GM18907 (cell line): Measurements from ENCODE around the gene MYO3B.
"Not testable (repeated sequence)": the region's sequence is repeated elsewhere in the genome, so short reads cannot be mapped to it uniquely, and the experiment has no call there.

ENCODE experiments used
- ATAC-seq: cut with Tn5 transposase; IDR thresholded peaks from one replicate; pipeline ENCODE4 v1.9.1; 2021; ENCODE audit warnings: mild to moderate bottlenecking, moderate library complexity; ENCODE audit not compliant: unreplicated experiment

MYO3B gene

GRCh38 chr2:170332676-170333402 is 154.9 kb downstream of the MYO3B start:
- ATAC-seq: no peak

DNA sequence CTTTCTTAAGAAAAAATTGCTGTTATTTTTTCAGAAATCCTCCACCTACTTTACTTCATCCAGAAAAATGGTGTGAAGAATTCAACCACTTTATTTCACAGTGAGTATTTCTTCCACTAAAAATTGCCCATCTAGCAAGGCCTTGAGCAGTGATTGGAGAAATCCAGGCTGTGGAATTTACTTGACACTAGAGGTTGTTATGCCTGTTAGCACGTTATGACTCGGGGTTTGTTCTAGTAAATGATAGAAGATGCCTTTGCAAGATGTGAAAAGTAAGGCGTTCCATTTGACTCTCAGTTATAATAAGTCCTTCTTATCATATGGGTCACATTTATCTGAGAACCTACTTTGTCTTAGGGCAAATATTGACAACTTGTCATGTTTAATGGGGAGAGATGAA is 157.4 kb downstream of the MYO3B start:
- ATAC-seq: no peak

DNA sequence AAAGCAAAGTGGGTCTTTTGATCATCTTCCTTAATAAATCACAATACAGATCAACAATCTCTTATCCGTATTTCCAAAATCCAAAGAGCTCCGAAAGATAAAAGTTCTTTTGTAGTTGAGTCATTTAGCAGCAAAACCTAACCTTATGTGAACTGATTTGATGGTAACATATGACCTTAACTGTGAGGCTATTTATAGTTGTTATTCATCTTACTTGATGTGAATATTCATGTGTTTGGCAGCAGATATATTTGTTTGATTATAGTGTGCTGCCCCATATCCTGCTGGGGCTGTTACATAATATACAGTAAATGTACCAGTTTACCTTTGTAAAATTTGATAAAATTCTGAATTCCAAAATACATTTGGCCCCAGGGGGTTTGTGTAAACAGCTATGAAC is 158.5 kb downstream of the MYO3B start:
- ATAC-seq: no peak

DNA sequence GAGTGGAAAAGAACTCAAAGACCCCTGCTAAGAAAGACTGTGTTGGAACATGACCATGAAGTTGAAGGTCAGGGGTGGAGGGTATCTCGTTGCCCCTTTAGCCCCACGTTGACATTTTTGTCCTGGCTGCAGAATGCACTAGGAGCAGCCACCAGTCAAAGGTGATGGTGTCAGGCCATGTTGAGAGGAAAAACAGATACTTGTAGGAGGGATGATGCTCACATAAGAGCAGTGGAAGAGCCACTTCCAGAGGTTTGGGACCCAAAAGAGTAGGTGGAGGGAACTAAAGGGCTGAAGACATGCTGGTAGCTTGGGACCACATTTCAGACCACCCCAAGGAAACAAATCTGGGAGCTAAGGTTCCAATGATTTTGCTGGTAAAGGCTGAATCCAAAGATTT is 159.0 kb downstream of the MYO3B start:
- ATAC-seq: no peak

DNA sequence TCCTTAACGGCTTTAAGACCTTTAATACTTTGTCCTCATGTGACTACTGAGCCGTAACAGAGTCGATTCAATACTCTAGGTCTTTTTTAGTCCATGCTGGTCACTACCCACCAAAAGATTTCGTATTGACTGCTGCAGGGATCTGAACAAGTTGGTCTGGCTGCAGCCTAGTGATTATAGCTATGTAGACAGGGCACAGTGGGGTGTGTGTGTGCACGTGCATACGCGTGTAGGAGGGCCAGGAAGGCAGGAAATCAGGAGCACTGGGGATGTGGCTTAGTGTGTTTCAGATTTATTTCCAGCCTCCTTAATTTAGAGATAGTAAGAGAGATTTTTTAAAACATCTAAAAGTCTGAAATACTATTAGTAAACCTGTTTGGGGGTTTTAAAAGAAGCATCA is 161.4 kb downstream of the MYO3B start:
- no peak for ATAC-seq

DNA sequence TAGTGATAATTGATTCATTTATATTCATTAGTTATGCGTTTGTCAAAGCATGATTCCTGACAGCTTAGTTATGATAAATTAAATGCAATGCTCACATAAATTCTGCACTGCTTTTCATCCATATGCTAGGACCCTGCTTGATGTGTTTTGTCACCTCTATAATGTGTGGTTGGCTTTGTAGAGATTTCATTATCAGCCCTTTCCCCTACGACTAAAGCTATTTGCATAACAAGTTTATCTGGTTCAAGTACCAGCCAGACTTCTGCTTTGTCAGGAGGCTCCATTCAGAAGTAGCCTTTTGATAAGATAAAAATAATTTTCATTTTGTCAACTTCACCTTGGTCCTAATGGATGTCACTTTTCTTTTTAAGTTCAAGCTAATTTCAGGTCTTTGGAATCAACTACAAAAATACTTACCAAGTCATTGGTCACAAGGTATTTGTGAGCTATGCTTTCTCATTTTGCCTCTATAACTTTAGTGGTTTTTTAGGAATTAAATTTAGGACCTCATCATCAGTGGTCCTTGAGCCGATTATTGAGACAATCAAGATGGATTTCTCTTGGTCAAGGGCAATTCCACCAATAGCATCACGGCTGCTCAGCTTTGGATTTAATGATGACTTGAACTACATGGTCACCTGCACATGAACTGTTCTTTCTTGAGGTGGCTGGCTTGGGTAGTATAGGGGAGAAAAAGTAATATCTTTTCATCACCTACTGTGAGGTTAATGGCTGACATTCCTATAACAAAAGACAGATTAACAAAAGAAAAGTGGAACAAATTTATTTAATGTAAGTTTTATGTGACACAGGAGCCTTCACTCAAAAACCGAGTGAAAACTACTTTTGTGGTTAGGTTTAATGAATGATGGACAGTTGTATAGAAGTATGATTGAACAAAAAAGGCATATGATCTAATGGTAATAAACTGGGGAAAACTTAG is 162.1 kb downstream of the MYO3B start:
- no peak for ATAC-seq

DNA sequence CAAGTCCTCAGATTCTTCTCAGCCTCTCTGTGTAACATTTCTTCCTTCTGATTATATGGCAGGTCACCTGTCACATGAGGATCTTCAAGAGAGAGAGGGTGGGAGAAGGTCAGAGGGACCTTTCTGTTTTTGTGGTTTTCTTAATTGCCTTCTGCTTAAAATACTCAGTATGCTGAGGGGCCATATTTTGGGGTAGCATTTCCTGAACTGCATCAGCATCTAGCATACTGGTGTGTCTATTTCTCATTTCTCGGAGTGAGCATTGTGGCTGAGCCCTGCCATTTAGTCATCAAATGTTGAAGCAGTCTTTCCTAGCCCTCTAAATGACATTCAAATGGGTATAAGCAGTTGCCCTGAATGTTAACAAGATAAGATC is 162.7 kb downstream of the MYO3B start:
- no peak for ATAC-seq

DNA sequence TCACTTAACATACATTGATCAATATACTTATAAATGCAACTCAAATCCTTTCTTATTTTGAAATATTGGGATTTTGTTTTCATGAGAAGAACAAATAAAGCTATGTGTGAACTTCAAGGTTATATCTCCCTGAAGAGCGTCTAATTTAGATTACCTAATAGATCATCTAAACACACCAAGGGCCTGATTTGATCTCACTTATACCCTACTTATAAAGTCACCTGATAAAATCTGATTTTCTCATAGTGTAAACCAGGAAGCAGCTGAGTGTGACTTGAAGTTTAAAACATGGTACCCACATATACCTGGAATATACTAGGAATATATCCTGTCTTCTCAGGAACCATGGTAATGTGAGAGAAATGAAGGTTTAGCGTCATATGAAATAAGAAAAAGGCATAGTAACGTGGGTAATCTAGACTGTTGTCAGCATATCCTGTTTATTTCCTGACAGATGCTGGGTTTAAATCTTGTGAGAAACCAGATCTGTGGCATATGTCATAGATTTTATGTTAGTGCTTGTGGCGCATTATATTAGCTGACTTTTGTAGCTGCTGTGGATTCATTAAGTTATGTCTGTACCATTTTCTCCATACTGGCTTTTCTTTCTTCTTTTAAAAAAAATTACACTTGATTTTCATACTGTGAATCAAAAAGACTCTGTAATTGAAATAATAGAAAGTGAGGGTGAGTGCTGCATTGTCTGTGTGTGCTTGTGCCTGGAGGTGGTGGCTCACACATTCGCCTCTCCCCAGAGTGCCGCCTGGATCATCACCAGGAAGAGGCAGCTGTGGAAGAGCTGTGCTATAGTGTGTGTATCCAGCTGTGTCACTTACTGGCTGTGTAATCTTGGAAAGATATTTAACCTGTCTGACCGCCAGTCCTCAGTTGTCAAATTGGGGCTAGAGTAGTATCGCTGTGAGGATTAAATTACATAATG is 164.0 kb downstream of the MYO3B start:
- ATAC-seq: no peak

GRCh38 chr2:170344663-170345346 is 166.9 kb downstream of the MYO3B start:
- ATAC-seq: no peak

DNA sequence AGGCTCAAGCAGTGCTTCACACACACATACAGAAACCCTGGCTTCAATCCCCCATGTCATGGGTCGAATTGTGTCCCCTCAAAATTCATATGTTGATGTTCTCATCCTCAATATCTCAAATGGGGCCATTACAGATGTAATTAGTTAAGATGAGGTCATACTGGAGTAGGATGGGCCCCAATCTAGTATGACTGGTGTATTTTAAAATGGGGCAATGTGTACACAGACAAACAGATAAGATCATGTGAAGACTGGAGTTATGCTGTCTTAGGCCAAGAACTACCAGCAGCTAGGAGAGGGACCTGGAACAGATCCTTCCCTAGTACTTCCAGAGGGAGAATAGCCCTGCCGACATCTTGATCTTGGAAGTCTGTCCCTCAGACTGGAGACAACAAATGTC is 167.7 kb downstream of the MYO3B start:
- no peak for ATAC-seq

- not testable (repeated sequence) for ATAC-seq
These were observed 171.3 kb downstream of the MYO3B start for GRCh38 chr2:170349269-170349668.

DNA sequence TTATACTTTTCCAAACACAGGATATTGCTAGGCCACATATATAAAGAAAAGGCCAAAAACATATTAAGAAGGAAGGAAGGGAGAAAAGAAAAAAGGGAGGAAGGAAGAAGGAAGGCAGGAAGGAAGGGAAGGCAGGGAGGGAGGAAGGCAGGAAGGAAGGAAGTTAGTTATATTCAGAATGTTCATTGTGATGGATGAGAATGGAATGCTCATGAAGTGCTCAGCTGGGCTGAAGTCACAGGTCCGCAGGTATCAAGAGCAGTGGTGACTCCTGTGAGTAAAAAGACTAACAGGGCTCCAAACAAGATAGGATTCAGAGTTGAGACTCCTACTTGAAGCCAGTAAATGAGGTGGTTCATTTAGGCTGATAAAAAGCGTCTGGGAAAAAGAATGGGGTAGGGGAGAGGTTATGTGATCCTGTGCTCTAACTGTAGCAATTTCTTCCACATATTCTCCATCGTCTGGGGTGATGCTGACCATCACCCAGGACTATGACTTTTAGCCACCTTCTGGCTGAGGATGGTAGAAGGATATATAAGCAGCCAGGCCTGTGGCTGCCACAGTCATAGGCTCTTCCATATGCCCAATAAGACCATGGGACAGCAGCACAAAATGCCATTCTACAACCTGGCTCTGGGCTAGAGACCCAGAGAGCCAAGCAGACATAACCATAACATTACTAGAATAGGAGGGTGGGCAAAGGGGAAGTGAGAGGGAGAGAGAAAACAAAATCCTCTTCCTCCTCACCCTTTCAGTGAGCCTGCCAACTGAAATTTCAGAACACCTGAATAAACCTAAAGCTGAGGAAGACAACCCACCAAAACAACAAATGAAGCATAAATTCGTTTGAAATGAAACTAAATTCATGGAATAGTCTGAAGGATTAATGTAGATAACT is 173.2 kb downstream of the MYO3B start:
- no peak for ATAC-seq

GRCh38 chr2:170353723-170354122 is 175.8 kb downstream of the MYO3B start:
- no peak for ATAC-seq

DNA sequence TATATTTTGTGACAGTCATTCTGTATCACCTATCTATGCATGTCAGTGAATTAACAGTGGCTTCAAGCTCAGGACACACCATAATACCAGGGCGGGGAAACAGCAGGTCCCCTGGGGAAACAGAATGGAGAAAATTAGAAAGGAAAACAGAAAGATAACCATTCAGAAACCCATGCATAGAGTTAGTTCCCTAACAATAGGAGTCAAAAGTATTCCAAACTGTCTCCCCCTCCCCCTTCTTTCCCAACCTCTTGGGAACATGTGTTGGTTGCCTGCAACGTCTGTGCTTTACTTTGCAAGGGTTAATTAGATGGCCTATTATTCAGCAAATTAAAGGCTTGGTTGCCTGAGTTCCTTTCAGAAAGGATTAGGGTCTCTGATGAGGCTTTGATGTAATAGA is 176.4 kb downstream of the MYO3B start:
- ATAC-seq: no peak

DNA sequence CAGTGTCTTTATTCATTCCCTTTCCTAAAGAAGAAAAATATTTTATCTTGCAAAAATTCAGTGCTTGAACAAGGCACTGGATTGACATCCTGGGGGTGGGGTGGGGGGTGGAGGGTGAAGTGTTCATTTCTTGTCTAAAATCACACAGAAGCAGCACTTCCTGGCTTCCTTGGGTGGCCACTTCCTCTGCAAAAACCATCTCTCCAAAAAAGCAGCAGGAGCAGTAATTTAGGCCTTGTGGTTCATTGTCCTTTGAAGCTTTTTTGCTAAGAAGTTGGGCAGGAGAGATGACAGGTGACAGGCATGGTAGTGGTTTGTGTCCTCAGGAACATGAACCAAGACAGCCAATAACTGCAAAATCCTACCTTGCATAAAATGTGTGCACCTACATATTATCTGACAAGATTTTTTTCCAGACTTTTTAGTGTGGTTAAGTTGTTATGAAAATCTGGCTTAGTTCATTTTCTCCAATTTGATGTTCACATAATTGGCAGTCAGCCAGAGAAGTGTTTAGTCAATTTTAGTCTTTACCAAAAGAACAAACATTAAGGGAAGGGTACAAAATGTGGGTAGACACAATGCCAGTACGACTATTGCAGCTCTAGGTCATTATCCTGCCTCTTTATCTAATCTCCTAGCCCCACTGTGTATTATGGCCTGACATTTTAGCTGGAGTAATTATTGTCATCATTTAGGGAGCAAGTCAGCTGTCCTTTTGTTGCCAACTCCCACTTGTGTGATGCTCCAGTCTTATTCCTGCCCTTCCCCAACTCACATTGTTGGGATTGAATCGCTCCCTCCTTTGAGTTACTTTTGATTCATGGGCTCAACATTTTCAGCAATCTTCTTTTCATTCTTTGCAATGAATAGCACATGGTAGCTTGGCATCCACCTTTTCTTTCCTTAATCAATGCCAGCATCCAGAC is 177.2 kb downstream of the MYO3B start:
- ATAC-seq: no peak

GRCh38 chr2:170359466-170359865 is 181.5 kb downstream of the MYO3B start:
- no peak for ATAC-seq

GRCh38 chr2:170360546-170361089 is 182.7 kb downstream of the MYO3B start:
- no peak for ATAC-seq
